Nephron (organoid): ENCODE data around the gene SLC38A1.
"Not testable (repeated sequence)": the region's sequence is repeated elsewhere in the genome, so short reads cannot be mapped to it uniquely, and the experiment has no call there.

Experiments
- H3K27ac Mint-ChIP-seq, 3 experiments: 2 replicates each; pipeline ENCODE4 v1.8.0; 2020; ENCODE audit warnings: mixed read lengths in 3 of 3, mild to moderate bottlenecking in 2 of 3, moderate library complexity in 1 of 3
- H3K27me3 Mint-ChIP-seq: 2 replicates; pipeline ENCODE4 v1.8.0; 2021; ENCODE audit warnings: low read depth, mild to moderate bottlenecking, moderate library complexity, mixed read lengths
- H3K36me3 Mint-ChIP-seq: 2 replicates; pipeline ENCODE4 v1.8.0; 2020; ENCODE audit warnings: low read depth, mixed read lengths
- H3K4me1 Mint-ChIP-seq: 2 replicates; pipeline ENCODE4 v1.8.0; 2020; ENCODE audit warnings: mixed read lengths
- H3K4me3 Mint-ChIP-seq, 3 experiments: 2 replicates each; pipeline ENCODE4 v1.8.0; 2020; ENCODE audit warnings: mild to moderate bottlenecking in 3 of 3, mixed read lengths in 3 of 3, moderate library complexity in 2 of 3
- H3K9me3 Mint-ChIP-seq: 2 replicates; pipeline ENCODE4 v1.8.0; 2020; ENCODE audit warnings: mixed read lengths
- TF ChIP-seq, protein P1 (sequence below), 3 experiments: fragments of 200-600 bp; sonication (generic); IDR thresholded peaks; one replicate each; pipeline ENCODE4 v1.5.0; 2021; ENCODE audit warnings: antibody characterized with exemption in 3 of 3; ENCODE audit not compliant: unreplicated experiment in 3 of 3

Gene SLC38A1

DNA sequence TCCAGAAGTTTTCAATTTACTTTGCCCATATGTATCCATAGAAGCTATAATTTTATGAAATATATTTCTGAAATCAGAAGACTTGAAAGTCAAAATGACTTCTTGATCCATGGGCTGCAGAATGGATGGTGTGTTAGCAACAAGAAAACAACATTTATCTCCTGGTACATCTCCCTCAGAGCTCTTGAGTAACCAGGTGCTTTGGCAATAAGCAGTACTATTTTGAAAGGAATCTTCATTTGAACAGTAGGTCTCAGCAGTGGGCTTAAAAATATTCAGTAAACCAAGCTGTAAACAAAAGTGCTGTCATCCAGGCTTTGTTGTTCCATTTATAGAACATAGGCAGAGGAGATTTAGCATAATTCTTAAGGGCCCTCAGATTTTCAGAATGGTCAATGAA, 100.4 kb downstream of the SLC38A1 start:
- H3K9me3 Mint-ChIP-seq: peaks cover 3% of the 10 kb centered on the region
- no peaks in the 10 kb centered on the region for H3K36me3 Mint-ChIP-seq
- TF ChIP-seq, protein P1, sequence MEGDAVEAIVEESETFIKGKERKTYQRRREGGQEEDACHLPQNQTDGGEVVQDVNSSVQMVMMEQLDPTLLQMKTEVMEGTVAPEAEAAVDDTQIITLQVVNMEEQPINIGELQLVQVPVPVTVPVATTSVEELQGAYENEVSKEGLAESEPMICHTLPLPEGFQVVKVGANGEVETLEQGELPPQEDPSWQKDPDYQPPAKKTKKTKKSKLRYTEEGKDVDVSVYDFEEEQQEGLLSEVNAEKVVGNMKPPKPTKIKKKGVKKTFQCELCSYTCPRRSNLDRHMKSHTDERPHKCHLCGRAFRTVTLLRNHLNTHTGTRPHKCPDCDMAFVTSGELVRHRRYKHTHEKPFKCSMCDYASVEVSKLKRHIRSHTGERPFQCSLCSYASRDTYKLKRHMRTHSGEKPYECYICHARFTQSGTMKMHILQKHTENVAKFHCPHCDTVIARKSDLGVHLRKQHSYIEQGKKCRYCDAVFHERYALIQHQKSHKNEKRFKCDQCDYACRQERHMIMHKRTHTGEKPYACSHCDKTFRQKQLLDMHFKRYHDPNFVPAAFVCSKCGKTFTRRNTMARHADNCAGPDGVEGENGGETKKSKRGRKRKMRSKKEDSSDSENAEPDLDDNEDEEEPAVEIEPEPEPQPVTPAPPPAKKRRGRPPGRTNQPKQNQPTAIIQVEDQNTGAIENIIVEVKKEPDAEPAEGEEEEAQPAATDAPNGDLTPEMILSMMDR (IDR thresholded peaks at IDR 0.05; ENCODE audit: unreplicated experiment in 3 of 3): no peak
- no peaks in the 10 kb centered on the region for H3K27me3 Mint-ChIP-seq
- no peaks in the 10 kb centered on the region for H3K4me1 Mint-ChIP-seq
- no peak overlapping the region for H3K4me3 Mint-ChIP-seq
- no peak overlapping the region for H3K27ac Mint-ChIP-seq

DNA sequence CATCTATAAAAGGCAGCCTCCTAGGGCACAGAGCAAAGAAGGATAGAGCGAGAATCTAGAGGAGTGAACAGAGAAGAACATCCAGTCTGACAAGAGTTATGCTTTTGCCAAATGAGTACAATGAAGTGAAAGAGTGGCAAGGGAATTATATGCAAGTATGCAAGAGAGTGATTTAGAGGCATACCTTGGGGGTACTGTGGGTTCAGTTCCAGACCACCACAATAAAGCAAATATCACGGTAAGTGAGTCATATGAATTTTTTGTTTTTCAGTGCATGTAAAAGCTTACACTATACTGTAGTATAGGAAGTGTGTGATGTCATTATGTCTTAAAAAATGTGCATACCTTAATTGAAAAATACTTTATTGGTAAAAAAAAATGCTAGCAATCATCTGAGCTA, 101.4 kb downstream of the SLC38A1 start:
- peaks cover 3% of the 10 kb centered on the region for H3K9me3 Mint-ChIP-seq
- H3K4me1 Mint-ChIP-seq: no peaks in the 10 kb centered on the region
- H3K4me3 Mint-ChIP-seq: no peak overlapping the region
- H3K27ac Mint-ChIP-seq: no peak overlapping the region
- TF ChIP-seq, protein P1 (IDR thresholded peaks at IDR 0.05; ENCODE audit: unreplicated experiment in 3 of 3): no peak
- no peaks in the 10 kb centered on the region for H3K36me3 Mint-ChIP-seq
- H3K27me3 Mint-ChIP-seq: no peaks in the 10 kb centered on the region

DNA sequence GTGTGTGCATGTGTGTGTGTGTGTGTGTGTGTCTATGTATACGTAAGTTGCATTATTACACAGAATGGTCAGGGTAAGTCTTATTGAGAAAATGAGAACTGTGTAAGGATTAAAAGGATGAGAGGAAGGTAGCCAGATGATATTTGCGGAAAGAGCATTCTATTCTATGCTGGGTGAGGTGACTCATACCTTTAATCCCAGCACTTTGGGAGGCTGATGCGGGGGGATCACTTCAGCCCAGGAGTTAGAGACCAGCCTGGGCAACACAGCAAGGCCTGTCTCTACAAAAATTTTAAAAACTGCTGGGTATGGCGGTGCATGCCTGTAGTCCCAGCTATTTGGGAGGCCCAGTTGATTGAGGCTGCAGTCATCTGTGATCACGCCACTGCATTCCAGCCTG, 103.7 kb downstream of the SLC38A1 start:
- peaks cover 3% of the 10 kb centered on the region for H3K9me3 Mint-ChIP-seq
- no peaks in the 10 kb centered on the region for H3K36me3 Mint-ChIP-seq
- no peak overlapping the region for H3K27ac Mint-ChIP-seq
- peaks cover 14% of the 10 kb centered on the region for H3K4me1 Mint-ChIP-seq
- no peak overlapping the region for H3K4me3 Mint-ChIP-seq
- H3K27me3 Mint-ChIP-seq: no peaks in the 10 kb centered on the region
- TF ChIP-seq, protein P1 (IDR thresholded peaks at IDR 0.05; ENCODE audit: unreplicated experiment in 3 of 3): no peak

DNA sequence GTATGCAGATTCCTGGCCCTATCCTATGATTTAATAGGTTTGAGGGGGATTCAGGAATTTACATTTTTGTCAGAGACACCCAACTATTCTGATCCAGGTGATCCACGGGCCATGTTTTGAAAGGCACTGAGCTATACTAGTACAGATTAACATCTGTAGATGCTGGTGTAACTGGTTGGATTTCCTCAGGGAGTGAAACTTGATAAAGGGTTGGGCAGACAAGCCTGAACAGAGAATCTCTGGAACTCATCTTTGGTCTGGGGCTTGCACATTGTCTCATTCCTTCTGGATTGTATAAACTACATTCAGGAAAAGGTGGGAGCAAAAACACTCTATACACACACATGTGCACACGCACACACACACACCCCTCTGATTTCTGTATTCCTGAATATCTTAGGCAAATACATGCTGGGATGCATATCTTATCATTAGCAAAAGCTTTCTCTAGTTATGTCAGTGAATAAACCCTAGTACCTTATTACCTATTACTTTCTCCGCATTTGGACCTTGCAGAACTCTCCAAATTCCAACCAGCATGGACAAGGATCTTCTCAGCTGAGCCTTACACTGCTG, 104.6 kb downstream of the SLC38A1 start:
- TF ChIP-seq, protein P1 (IDR thresholded peaks at IDR 0.05; ENCODE audit: unreplicated experiment in 3 of 3): no peak
- Mint-ChIP-seq H3K27me3 (no peaks in the 10 kb centered on the region), H3K9me3 (peaks cover 3% of the 10 kb centered on the region), H3K4me1 (peaks cover 21% of the 10 kb centered on the region), H3K36me3 (no peaks in the 10 kb centered on the region), H3K4me3 (no peak overlapping the region), H3K27ac (no peak overlapping the region)

DNA sequence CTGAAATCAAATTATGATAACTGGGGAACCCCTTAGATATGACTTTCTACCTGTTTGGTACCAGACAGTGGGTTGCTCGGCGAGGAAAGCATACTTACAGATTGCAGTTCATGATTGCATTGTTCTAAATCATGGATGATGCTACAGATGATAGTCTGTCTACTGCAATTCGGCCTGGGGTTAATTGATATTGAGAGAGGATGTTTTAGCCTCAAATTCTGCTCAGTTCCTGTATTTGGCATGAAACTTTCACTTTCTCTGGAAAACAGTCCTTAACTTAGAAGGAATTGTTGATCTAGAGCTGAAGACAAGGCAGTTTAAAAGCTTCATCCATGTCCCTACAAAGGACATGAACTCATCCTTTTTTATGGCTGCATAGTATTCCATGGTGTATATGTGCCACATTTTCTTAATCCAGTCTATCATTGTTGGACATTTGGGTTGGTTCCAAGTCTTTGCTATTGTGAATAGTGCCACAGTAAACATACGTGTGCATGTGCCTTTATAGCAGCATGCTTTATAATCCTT, 106.2 kb downstream of the SLC38A1 start:
- not testable (repeated sequence) for H3K27ac Mint-ChIP-seq, H3K9me3 Mint-ChIP-seq, H3K36me3 Mint-ChIP-seq, H3K4me3 Mint-ChIP-seq, H3K27me3 Mint-ChIP-seq
- H3K4me1 Mint-ChIP-seq: peaks cover 37% of the 10 kb centered on the region

DNA sequence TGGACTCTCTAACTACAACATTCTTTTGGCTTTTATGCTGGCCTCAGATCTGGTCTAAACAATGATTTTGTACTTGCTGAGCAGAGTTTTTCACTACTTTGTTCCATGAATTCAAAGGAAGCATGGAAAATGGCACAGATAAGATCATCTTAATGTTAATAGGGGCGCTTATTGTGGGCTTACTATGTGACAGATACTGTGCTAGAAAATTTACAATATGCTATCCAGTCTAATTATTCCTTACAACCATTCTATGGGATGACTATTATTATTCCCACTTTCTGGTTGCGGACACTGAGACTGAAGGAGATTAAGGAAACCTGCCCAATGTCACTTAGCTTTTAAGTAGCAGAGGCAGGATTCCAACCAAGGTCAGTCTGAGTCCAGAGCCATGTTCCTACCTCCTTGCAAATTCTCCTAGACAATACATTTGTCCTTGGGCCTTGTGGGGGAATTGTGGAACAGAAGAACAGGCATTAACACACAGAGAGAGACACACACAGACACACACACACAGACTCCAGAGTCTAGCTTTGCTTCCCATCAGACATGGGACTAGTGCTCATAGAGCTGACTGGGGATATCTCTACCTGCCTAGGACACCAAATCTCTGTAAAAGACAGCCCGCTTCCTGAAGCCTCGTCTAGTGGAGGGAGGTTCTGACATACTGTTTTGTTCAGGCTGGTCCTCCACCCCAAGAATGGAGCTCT, 107.7 kb downstream of the SLC38A1 start:
- H3K27me3 Mint-ChIP-seq: no peaks in the 10 kb centered on the region

More for the DNA sequence above, 107.7 kb downstream of the SLC38A1 start:
- peak overlapping the region in 1 of 3 experiments; percentile 1 for H3K4me3 Mint-ChIP-seq
- H3K27ac Mint-ChIP-seq: peak overlapping the region; percentile 77 to 84 (median 79)
- TF ChIP-seq, protein P1 (IDR thresholded peaks at IDR 0.05; ENCODE audit: unreplicated experiment in 3 of 3): no peak
- peaks cover 44% of the 10 kb centered on the region for H3K4me1 Mint-ChIP-seq
- peaks cover 4% of the 10 kb centered on the region for H3K36me3 Mint-ChIP-seq
- peaks cover 7% of the 10 kb centered on the region for H3K9me3 Mint-ChIP-seq
